K562 (cell line): ENCODE data around the gene TENM4.

Source experiments
- CBFA2T2 ChIP-seq: fragments of 450-650 bp; conservative IDR thresholded peaks from 2 replicates; pipeline ENCODE4 v1.6.1; 2017; ENCODE audit warnings: mild to moderate bottlenecking
- SREBF2 ChIP-seq: sonication (generic); formaldehyde crosslinking; IDR thresholded peaks from 2 replicates; pipeline ENCODE4 v1.4.0; 2020; ENCODE audit warnings: mild to moderate bottlenecking, missing genetic modification reagents

DNA sequence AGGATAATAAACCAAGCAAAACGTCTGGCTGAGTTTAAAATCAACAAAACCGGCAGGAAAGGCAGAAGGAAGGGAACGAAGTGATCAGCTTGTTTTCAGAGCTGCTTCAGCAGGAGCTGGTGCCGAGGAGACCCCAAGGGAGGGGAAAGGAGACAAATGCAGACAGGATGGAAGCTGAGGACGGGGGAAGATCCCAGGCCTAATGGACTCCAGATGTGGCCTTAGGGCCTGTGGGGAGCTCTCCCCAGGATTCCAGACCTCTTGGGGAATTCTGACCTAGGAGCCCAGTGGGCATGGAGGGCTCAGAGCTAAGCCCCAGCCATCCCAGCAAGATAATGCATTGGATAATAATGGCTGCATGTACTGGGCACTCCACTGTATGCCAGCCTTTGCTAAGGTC lies 654.7 kb downstream of the TENM4 start:
- TF ChIP-seq CBFA2T2: no peak
- no peak for TF ChIP-seq SREBF2 (CRISPR knock-in tag)
